GM19468 (cell line): ENCODE measurements around the gene RMND5A.

Experiments
- ATAC-seq: cut with Tn5 transposase; IDR thresholded peaks from one replicate; pipeline ENCODE4 v1.9.1; 2021; ENCODE audit warnings: mild to moderate bottlenecking, moderate library complexity, moderate number of reproducible peaks; ENCODE audit not compliant: unreplicated experiment; ENCODE audit errors: extremely low read depth

RMND5A gene

DNA sequence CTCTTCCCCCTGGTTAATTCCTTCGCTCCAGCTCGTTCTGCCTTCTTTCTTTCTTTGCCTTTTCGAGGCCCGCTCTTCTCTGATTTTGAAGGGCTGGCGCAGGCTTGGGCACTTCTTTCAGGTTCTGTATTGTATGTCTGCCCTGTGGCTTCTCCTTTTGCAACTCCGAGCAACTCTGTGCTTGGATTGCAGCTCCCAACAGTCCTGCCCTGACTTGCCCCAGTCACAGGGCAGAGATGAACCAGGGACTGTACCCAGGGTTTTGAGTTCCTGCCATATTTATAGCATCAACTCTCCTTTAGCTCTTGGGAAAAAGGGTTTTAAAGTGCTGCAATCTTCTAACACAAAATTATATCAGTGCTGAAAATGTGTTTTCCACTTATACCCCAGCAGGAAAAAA lies 101.8 kb downstream of the RMND5A start:
- ATAC-seq: no peak

DNA sequence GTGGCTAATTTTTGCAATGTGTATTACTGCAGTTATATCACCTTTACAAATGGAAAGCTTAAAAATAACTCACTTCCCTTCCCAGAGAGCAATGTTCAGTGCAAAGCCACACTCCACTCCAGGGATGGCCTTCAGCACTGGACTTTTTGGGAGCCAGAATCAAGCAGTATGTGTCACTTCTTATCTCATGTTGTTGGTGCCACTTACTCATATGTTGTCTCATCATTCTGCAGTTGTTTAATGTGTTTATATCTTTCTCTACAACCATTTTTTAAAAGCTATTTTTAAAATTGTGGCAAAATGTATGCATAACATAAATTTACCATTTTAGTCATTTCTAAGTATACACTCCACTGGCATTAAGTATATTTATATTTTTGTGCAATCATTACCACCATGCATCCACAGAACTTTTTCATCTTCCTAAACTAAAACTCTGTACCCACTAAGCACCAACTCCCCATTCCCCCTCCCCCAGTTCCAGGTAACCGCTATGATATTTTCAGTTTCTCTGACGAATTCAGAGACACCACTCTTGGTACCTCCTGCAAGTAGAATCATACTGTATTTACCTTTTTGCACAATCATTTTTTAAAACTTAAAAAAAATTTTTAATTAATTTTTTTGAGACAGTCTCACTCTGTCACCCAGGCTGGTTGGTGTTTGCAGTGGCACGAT lies 102.7 kb downstream of the RMND5A start:
- ATAC-seq: no peak

DNA sequence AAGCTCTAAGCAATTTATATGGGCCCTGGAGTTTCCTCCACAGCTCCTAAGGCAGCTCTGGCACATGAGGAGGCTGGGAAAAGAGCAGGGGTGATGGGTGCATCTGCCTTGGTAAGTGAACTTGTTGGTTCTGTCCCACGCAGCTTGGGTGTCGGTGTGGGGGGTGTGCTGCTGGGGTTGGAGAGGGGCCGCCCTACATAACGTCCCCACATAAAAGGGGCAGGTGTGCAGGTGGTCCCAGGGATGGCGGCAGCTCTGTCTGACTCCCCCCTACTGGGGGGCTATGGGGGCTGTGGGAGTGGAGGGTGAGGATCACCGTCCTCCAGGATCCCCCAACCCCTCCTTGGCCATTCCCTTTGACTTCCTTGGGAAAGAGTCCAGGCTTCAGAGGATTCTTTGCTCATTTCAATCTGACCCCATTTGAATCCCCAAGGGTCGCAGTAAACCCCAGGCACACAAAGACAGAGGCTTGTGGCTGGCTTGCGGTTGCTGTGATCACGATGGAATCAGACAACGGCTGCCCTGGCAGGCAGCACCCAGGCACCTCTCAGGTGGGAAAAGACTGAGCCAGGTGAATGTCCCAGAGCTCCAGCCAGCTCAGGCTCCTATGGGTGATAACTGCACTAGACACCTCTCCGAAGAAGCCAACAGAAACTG lies 105.1 kb downstream of the RMND5A start:
- ATAC-seq: no peak

GRCh38 chr2:86825693-86826381 lies 105.7 kb downstream of the RMND5A start:
- no peak for ATAC-seq

- no peak for ATAC-seq
These were observed 106.9 kb downstream of the RMND5A start for GRCh38 chr2:86826951-86827350.
